Testis (tissue), 3 donors: ENCODE data around the gene GALNT7. TPM values are rescaled to one million over a fixed set of nuclear protein-coding genes. Genes with fewer than 3 reads are reported as not detected.

Experiments used
- DNase-seq: peaks from one replicate; pipeline ENCODE4 v3.0.0-alpha.2; 2019
- H3K27ac ChIP-seq, 2 donors: fragments of 200-600 bp; sonication (generic); one replicate each; pipeline ENCODE4 v1.5.1; 2019
- H3K27me3 ChIP-seq: fragments of 200-600 bp; sonication (generic); one replicate; pipeline ENCODE4 v1.5.1; 2019
- H3K36me3 ChIP-seq: fragments of 200-600 bp; sonication (generic); one replicate; pipeline ENCODE4 v1.5.1; 2017; ENCODE audit warnings: low read depth; ENCODE audit errors: missing control alignments
- H3K4me1 ChIP-seq: fragments of 200-600 bp; sonication (generic); one replicate; pipeline ENCODE4 v1.5.1; 2019
- H3K4me3 ChIP-seq, 2 donors: fragments of 200-600 bp; sonication (generic); one replicate each; pipeline ENCODE4 v1.5.1; 2017 to 2019
- H3K9me3 ChIP-seq: fragments of 200-600 bp; sonication (generic); one replicate; pipeline ENCODE4 v1.5.1; 2017
- POLR2A ChIP-seq: fragments of 450-650 bp; IDR thresholded peaks from one replicate; pipeline ENCODE4 v1.6.1; 2017; ENCODE audit warnings: antibody characterized with exemption, mild to moderate bottlenecking, moderate library complexity
- WGBS, 2 donors: methylation state at CpG; one replicate each; pipeline ENCODE4 v1.1.5; 2018; 5-methylcytosine and 5-hydroxymethylcytosine counted together
- intact Hi-C: fragments of 100-400 bp; cut with DNase I; formaldehyde crosslinking; loops from one replicate; pipeline ENCODE4 v1.15.1; 2023; ENCODE audit warnings: low total_unique reads
- polyA plus RNA-seq: library from polyadenylated mRNA; stranded (reverse); fragments of 350-450 nt; fragmentation: Illumina TruSeq; extraction: RNeasy Lipid Tissue Mini Kit (QIAGEN cat#74804); gene quantifications from one replicate; pipeline ENCODE4 v1.2.3, GENCODE V29; 2014; ENCODE audit warnings: low read depth, low replicate concordance; ENCODE audit not compliant: insufficient read depth
- total RNA-seq, 2 donors: library from RNA; depleted of rRNA; stranded (reverse); fragments of >200 nt; gene quantifications; one replicate each; pipeline ENCODE4 v1.2.3, GENCODE V29; 2016
- TF ChIP-seq, protein P1 (sequence below), 3 experiments: fragments of 450-650 bp in 2 of 3; fragments of 200-600 bp in 1 of 3; sonication (generic) in 1 of 3; IDR thresholded peaks; one replicate each; pipeline ENCODE4 v1.5.1; 2016 to 2019; ENCODE audit warnings: antibody characterized with exemption in 3 of 3, mild to moderate bottlenecking in 2 of 3, moderate library complexity in 1 of 3

The GALNT7 gene
- total and polyA plus RNA-seq, 3 donors from 2014 or later, result 18.0 to 32.0 (median 28.8) TPM

DNA sequence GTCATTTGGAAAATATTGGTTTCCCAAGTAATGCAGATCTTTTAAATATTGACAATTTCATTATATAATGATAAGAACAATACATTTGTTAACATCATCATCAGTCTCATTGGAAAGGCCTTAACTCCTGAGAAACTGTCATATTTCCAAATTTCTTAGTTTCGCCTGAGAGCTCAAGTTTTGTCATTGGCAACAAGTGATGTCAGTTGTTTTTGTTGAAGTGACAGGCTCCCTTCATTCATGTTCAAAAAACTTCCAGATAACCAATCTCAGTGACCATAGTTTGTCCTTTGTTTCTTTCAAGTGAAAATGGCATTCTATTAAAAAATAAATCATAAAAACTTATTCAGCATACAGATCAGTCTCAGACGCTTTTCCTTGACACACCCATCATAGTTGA, 93.8 kb downstream of the GALNT7 start:
- no peak overlapping the region for H3K4me3 ChIP-seq
- no peak overlapping the region for H3K27ac ChIP-seq
- peaks cover 16% of the 10 kb centered on the region for H3K4me1 ChIP-seq
- no peak for DNase-seq
- intact Hi-C loops, result no loop called here
- WGBS, 2 donors, result 86 to 91% methylated on average over 2 of the region's 2 CpGs
- TF ChIP-seq, protein P1, sequence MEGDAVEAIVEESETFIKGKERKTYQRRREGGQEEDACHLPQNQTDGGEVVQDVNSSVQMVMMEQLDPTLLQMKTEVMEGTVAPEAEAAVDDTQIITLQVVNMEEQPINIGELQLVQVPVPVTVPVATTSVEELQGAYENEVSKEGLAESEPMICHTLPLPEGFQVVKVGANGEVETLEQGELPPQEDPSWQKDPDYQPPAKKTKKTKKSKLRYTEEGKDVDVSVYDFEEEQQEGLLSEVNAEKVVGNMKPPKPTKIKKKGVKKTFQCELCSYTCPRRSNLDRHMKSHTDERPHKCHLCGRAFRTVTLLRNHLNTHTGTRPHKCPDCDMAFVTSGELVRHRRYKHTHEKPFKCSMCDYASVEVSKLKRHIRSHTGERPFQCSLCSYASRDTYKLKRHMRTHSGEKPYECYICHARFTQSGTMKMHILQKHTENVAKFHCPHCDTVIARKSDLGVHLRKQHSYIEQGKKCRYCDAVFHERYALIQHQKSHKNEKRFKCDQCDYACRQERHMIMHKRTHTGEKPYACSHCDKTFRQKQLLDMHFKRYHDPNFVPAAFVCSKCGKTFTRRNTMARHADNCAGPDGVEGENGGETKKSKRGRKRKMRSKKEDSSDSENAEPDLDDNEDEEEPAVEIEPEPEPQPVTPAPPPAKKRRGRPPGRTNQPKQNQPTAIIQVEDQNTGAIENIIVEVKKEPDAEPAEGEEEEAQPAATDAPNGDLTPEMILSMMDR (IDR thresholded peaks at IDR 0.05), result no peak
- TF ChIP-seq POLR2A, result no peak
- no peaks in the 10 kb centered on the region for H3K36me3 ChIP-seq
- H3K27me3 ChIP-seq, result no peaks in the 10 kb centered on the region
- H3K9me3 ChIP-seq, result no peaks in the 10 kb centered on the region

DNA sequence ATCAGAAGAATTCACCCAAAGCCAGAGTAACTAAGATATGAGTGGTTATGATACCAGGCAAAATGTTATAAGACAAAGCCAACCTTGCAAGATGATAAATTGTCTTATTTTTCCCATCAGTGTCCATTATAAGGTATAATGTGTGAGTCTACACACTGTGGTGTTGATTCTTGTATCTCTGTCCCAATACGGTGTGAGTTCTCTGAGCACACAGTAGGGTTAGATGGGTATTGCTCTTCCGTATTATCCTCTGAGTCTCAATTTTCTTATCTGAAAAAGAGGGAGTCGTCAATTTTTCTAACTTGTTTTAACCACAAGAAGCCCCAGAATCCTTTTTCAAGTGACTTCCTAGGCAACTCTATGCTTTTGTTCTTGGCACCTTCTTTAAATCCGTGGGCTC, 95.6 kb downstream of the GALNT7 start:
- WGBS, 2 donors, result 23 to 40% methylated on average over 4 of the region's 4 CpGs

DNA sequence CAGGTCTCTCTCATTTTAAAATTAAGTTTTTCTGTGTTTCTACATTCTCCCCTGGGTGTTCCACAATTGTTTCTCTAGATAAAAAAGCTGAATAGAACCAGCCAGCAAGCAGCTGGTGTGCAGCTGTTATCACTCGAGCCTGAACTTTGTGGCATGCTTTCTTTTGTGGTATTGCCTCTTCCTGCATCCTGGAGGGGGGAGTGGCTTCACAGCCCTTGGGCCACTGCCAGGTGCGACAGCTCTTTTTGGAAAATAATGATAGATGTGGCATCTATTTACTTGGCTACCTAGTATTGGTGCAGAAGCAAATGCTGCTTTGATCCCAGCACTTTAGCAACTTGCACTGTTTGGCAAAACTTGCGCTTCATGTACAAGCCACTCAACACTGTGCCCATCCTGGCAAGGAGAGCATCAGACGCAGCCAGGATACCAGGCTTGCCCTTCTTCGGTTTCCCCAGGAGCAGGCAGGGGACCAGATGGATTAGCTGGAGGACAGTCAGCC, 96.1 kb downstream of the GALNT7 start:
- TF ChIP-seq, protein P1 (IDR thresholded peaks at IDR 0.05), result no peak
- TF ChIP-seq POLR2A, result no peak
- intact Hi-C loops, result no loop called here
- DNase-seq, result peak; percentile 72
- Histone ChIP-seq H3K36me3 (no peaks in the 10 kb centered on the region), H3K9me3 (no peaks in the 10 kb centered on the region), H3K27ac (peak overlapping the region in 1 of 2 donors; percentile 42), H3K27me3 (no peaks in the 10 kb centered on the region), H3K4me1 (peaks cover 16% of the 10 kb centered on the region), H3K4me3 (no peak overlapping the region)
- 39 to 44% methylated on average over 5 of the region's 5 CpGs for WGBS, 2 donors

More for the DNA sequence above, 95.6 kb downstream of the GALNT7 start:
- H3K4me1 ChIP-seq, result peaks cover 16% of the 10 kb centered on the region
- H3K27me3 ChIP-seq, result no peaks in the 10 kb centered on the region
- no peak for TF ChIP-seq POLR2A
- TF ChIP-seq, protein P1 (IDR thresholded peaks at IDR 0.05), result no peak
- no peaks in the 10 kb centered on the region for H3K36me3 ChIP-seq
- DNase-seq, result no peak
- no peak overlapping the region for H3K4me3 ChIP-seq
- intact Hi-C loops, result no loop called here
- no peaks in the 10 kb centered on the region for H3K9me3 ChIP-seq
- H3K27ac ChIP-seq, result peak overlapping the region in 1 of 2 donors; percentile 42

DNA sequence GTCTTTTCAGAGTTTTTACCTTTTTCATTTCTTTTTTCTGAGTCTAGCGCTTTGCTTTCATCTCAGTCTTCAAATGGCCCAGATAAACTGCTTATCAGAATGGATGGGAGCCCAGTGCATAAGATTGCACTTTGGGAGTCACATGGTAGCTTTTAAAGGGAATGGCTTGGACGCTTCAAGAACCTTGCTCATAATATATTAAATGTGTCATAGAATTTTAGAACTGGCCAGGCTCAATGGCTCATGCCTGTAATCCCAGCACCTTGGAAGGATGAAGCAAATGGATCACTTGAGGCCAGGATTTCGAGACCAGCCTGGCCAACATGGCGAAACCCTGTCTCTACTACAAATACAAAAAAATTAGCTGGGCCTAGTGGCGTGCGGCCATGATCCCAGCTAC, 97.1 kb downstream of the GALNT7 start:
- H3K27ac ChIP-seq, result peak overlapping the region in 1 of 2 donors; percentile 3
- no peaks in the 10 kb centered on the region for H3K9me3 ChIP-seq
- H3K4me1 ChIP-seq, result peaks cover 16% of the 10 kb centered on the region
- TF ChIP-seq, protein P1 (IDR thresholded peaks at IDR 0.05), result no peak
- no peak for TF ChIP-seq POLR2A
- H3K4me3 ChIP-seq, result no peak overlapping the region
- WGBS, 2 donors, result 93 to 98% methylated on average over 6 of the region's 6 CpGs
- no peaks in the 10 kb centered on the region for H3K27me3 ChIP-seq
- no peak for DNase-seq
- intact Hi-C loops, result no loop called here
- H3K36me3 ChIP-seq, result no peaks in the 10 kb centered on the region

DNA sequence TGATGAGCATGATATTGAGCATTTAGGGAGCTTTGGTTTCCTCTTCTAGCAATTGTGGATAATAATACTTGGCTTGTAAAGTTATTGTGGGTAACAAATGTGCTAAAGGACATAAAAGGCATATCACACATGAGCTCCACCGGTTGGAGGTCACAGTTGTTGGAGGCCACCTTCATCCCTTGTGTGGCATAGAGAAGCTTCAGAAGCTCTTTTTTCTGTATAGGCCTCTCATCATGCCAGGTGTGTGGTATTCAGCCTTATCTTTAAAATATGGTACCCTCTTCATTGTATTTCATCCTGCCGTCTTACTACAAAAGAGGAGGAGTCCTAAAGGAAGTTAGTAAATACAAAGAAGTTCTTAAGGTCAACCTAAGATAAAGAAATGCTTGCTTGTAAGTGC, 99.1 kb downstream of the GALNT7 start:
- 75 to 85% methylated on average over 2 of the region's 2 CpGs for WGBS, 2 donors
- H3K4me3 ChIP-seq, result no peak overlapping the region

More for the DNA sequence above, 99.1 kb downstream of the GALNT7 start:
- intact Hi-C loops, result no loop called here
- H3K4me1 ChIP-seq, result peaks cover 22% of the 10 kb centered on the region
- no peaks in the 10 kb centered on the region for H3K36me3 ChIP-seq
- no peak for DNase-seq
- H3K9me3 ChIP-seq, result no peaks in the 10 kb centered on the region
- H3K27ac ChIP-seq, result no peak overlapping the region
- no peak for TF ChIP-seq POLR2A
- TF ChIP-seq, protein P1 (IDR thresholded peaks at IDR 0.05), result no peak
- no peaks in the 10 kb centered on the region for H3K27me3 ChIP-seq
